Sigmoid colon (tissue), 4 donors: ENCODE data around the gene DNAJC21.

ENCODE experiments used
- CTCF ChIP-seq, 4 experiments: fragments of 450-650 bp in 3 of 4; fragments of 200-600 bp in 1 of 4; IDR thresholded peaks; one replicate each; pipeline ENCODE4 v1.5.1; 2016 to 2019; ENCODE audit warnings: antibody characterized with exemption in 4 of 4, mild to moderate bottlenecking in 3 of 4, moderate library complexity in 2 of 4
- EP300 ChIP-seq, 4 donors: sonication (generic); formaldehyde crosslinking; IDR thresholded peaks; one replicate each; pipeline ENCODE4 v1.6.1; 2017; ENCODE audit warnings: antibody characterized with exemption in 4 of 4
- POLR2A ChIP-seq, 2 donors: fragments of 450-650 bp; IDR thresholded peaks; one replicate each; pipeline ENCODE4 v1.6.1; 2016; ENCODE audit warnings: antibody characterized with exemption in 2 of 2, mild to moderate bottlenecking in 2 of 2, moderate library complexity in 2 of 2
- POLR2AphosphoS5 ChIP-seq, 4 donors: sonication (generic); formaldehyde crosslinking; IDR thresholded peaks; one replicate each; pipeline ENCODE4 v1.6.1; 2017; ENCODE audit warnings: antibody characterized with exemption in 4 of 4

- TF ChIP-seq CTCF (IDR thresholded peaks at IDR 0.05) (no peak), POLR2AphosphoS5 (IDR thresholded peaks at IDR 0.05) (no peak), POLR2A (IDR thresholded peaks at IDR 0.05) (no peak), EP300 (IDR thresholded peaks at IDR 0.05) (no peak)
Observed at GRCh38 chr5:34894716-34895115, 34.6 kb upstream of the DNAJC21 start.
